Right atrium auricular region (tissue), 2 donors: ENCODE data around the gene PTCHD4. TPM values are rescaled to one million over a fixed set of nuclear protein-coding genes. Genes with fewer than 3 reads are reported as not detected.

ENCODE experiments used
- DNase-seq: peaks from one replicate; pipeline ENCODE4 v3.0.0-alpha.2; 2019; ENCODE audit warnings: low spot score
- H3K27ac ChIP-seq, 2 donors: fragments of 200-600 bp; sonication (generic); 1 replicate in 1 of 2; 2 replicates in 1 of 2; pipeline ENCODE4 v1.5.1; 2016 to 2019
- H3K27me3 ChIP-seq, 2 donors: fragments of 200-600 bp; sonication (generic); one replicate each; pipeline versions ENCODE4 v1.5.1 to v1.6.0; 2017 to 2019
- H3K36me3 ChIP-seq: fragments of 200-600 bp; sonication (generic); one replicate; pipeline ENCODE4 v1.5.1; 2016
- H3K4me1 ChIP-seq, 2 donors: fragments of 200-600 bp; sonication (generic); one replicate each; pipeline versions ENCODE4 v1.5.1 to v1.6.0; 2017 to 2019
- H3K4me3 ChIP-seq, 2 donors: fragments of 200-600 bp; sonication (generic); 1 replicate in 1 of 2; 2 replicates in 1 of 2; pipeline ENCODE4 v1.5.1; 2017 to 2019; ENCODE audit warnings: mild to moderate bottlenecking in 1 of 2, moderate library complexity in 1 of 2
- H3K9me3 ChIP-seq, 2 donors: fragments of 200-600 bp; sonication (generic); one replicate each; pipeline ENCODE4 v1.5.1; 2019
- CTCF ChIP-seq, 2 donors: fragments of 200-600 bp; sonication (generic); IDR thresholded peaks; one replicate each; pipeline ENCODE4 v1.5.1; 2019; ENCODE audit warnings: antibody characterized with exemption in 2 of 2
- total RNA-seq, 2 donors: library from RNA; depleted of rRNA; stranded (reverse); fragments of >200 nt; gene quantifications; one replicate each; pipeline ENCODE4 v1.1.0, GENCODE V29; 2016

PTCHD4 gene
- total RNA-seq, 2 donors from 2014 or later: 0.51 to 1.0 TPM

- Histone ChIP-seq H3K27ac (no peak overlapping the region), H3K4me1 (peaks cover 0 to 15% of the 10 kb centered on the region in 2 donors), H3K27me3 (peaks cover 0 to 5% of the 10 kb centered on the region in 2 donors), H3K4me3 (peak overlapping the region in 1 of 2 donors; percentile 42), H3K36me3 (no peaks in the 10 kb centered on the region), H3K9me3 (no peaks in the 10 kb centered on the region)
- TF ChIP-seq CTCF (IDR thresholded peaks at IDR 0.05): no peak
- no peak for DNase-seq
Measured at GRCh38 chr6:48069280-48069679, 41.7 kb downstream of the PTCHD4 start.

- no peak for DNase-seq
- Histone ChIP-seq H3K27me3 (peaks cover 0 to 5% of the 10 kb centered on the region in 2 donors), H3K36me3 (no peaks in the 10 kb centered on the region), H3K27ac (no peak overlapping the region), H3K4me1 (peaks cover 0 to 15% of the 10 kb centered on the region in 2 donors), H3K9me3 (no peaks in the 10 kb centered on the region), H3K4me3 (peak overlapping the region in 1 of 2 donors; percentile 42)
- no peak for TF ChIP-seq CTCF (IDR thresholded peaks at IDR 0.05)
Measured at GRCh38 chr6:48068278-48069251, 42.4 kb downstream of the PTCHD4 start.

GRCh38 chr6:48067886-48068277, 43.1 kb downstream of the PTCHD4 start:
- H3K9me3 ChIP-seq: no peaks in the 10 kb centered on the region
- no peak overlapping the region for H3K27ac ChIP-seq
- peaks cover 0 to 15% of the 10 kb centered on the region in 2 donors for H3K4me1 ChIP-seq
- H3K36me3 ChIP-seq: no peaks in the 10 kb centered on the region
- H3K4me3 ChIP-seq: peak overlapping the region in 1 of 2 donors; percentile 42
- no peak for TF ChIP-seq CTCF (IDR thresholded peaks at IDR 0.05)
- peaks cover 0 to 5% of the 10 kb centered on the region in 2 donors for H3K27me3 ChIP-seq
- no peak for DNase-seq

- DNase-seq: no peak
- TF ChIP-seq CTCF (IDR thresholded peaks at IDR 0.05): no peak
- no peaks in the 10 kb centered on the region for H3K9me3 ChIP-seq
- peaks cover 0 to 5% of the 10 kb centered on the region in 2 donors for H3K27me3 ChIP-seq
- H3K36me3 ChIP-seq: no peaks in the 10 kb centered on the region
- no peak overlapping the region for H3K4me3 ChIP-seq
- peaks cover 0 to 15% of the 10 kb centered on the region in 2 donors for H3K4me1 ChIP-seq
- H3K27ac ChIP-seq: no peak overlapping the region
Measured at GRCh38 chr6:48067148-48067712, 43.8 kb downstream of the PTCHD4 start.

GRCh38 chr6:48061265-48061990, 49.6 kb downstream of the PTCHD4 start:
- no peaks in the 10 kb centered on the region for H3K4me1 ChIP-seq
- H3K9me3 ChIP-seq: no peaks in the 10 kb centered on the region
- no peaks in the 10 kb centered on the region for H3K36me3 ChIP-seq
- H3K27ac ChIP-seq: no peak overlapping the region
- no peak overlapping the region for H3K4me3 ChIP-seq
- TF ChIP-seq CTCF (IDR thresholded peaks at IDR 0.05): no peak
- H3K27me3 ChIP-seq: no peaks in the 10 kb centered on the region
- DNase-seq: no peak
